GM12801 (cell line): ENCODE results near the gene GNB1L.

ENCODE experiments used
- CTCF ChIP-seq: IDR thresholded peaks from one replicate; pipeline ENCODE4 v1.5.1; 2011; ENCODE audit warnings: control low read depth; ENCODE audit not compliant: insufficient read length; ENCODE audit errors: extremely low read depth

Gene GNB1L, protein sequence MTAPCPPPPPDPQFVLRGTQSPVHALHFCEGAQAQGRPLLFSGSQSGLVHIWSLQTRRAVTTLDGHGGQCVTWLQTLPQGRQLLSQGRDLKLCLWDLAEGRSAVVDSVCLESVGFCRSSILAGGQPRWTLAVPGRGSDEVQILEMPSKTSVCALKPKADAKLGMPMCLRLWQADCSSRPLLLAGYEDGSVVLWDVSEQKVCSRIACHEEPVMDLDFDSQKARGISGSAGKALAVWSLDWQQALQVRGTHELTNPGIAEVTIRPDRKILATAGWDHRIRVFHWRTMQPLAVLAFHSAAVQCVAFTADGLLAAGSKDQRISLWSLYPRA

GRCh38 chr22:19854778-19855503 lies at the start of gene GNB1L, which contains the start of gene RTL10:
Gene GNB1L (minus strand): TSS chr22:19854874. CDS start chr22:19821355, 33,519 bp downstream.
Gene RTL10 (minus strand): TSS chr22:19854874. CDS start chr22:19852261, 2,613 bp downstream.
- TF ChIP-seq CTCF = no peak

DNA sequence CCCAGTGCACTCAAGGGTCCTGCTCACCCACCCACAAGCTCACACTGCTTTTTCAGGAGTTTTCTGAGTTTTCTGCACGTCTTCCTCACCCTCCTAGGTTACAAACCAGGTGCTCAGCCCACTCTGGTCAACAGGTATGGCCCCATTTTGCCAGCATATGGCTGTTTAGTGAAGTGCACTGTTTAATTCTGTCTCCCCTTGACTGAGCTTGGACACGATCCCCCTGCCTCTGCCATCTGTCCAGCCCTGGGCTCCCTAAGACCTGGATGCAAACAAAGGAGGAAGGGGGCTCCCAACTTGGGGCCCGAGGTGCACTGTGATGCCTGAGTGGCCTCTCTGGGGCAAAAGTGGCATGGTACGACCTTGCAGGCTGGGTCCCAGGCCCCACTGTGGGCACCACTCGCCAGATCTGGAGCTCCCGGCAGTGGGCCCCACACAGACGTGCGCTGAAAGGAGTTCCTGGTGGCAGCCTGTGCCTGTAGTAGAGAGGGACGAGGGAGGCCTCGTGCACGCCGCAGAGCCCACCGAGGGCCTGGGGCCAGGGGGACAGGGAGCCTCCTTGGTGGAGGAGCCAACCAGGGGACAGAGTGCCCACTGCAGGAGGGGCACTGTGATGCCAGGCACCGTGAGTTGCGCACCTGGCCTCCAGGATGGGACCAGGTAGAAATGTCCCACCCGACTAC lies 49.6 kb upstream of the GNB1L start:
- no peak for TF ChIP-seq CTCF

- no peak for TF ChIP-seq CTCF
Measured at GRCh38 chr22:19903513-19903912, 48.8 kb upstream of the GNB1L start.

GRCh38 chr22:19903031-19903430 lies 48.4 kb upstream of the GNB1L start:
- TF ChIP-seq CTCF = no peak

DNA sequence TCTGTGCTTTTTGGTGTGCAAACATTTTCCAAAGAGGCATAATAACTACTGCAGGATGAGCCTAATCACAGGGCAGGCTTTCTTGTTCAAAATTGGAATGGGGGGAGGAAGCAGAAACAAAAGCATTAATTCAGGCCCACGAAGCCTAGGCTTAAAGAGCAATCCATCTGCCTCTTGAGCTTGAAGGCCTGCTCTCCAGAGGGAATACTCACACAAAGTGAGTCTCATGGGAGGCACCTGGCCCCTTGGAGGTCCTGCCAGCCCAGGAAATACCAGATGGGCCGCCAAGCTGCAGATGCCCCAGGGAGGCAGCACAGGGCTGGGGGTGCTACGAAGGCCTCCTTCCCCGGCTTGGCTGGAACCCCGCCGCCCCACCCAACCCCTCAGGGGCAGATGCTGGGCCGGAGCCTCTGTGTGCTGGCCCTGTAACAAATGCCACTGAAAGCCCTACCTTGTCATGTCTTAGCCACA lies 47.6 kb upstream of the GNB1L start:
- no peak for TF ChIP-seq CTCF

DNA sequence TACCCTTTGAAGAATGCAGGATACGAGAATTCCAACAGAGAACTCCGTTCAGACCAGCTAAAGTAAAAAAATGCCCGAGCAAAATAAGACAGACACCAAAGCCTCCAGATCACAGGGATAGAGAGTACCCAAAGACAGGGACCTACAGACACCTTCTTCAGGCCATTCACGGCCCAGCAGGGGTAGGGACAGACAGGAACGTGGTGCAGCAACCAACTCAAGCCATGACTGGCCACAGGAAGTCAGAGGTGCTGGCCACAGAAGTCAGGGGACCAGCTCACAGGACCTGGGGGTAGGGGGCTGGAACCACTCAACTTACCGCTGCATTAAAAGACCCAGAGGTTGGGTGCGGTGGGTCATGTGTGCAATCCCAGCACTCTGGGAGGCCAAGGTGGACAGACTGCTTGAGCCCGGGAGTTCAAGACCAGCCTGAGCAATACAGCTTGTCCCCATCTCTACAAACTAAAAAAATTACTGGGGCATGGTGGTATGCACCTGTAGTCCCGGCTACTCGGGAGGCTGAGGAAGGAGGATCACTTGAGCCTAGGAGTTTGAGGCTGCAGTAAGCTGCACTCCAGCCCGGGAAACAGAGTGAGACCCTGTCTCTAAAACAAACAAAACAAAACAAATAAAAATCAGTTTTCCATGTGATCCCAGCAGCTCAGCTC lies 47.0 kb upstream of the GNB1L start:
- TF ChIP-seq CTCF = no peak
